H9 (cell line): ENCODE results near the gene SLC30A3. TPM values are rescaled to one million over a fixed set of nuclear protein-coding genes. Genes with fewer than 3 reads are reported as not detected.

Experiments used
- DNase-seq: peaks from one replicate; pipeline ENCODE4 v3.0.0-alpha.2; 2017
- H2AFZ ChIP-seq: one replicate; pipeline ENCODE4 v1.6.1; 2013; ENCODE audit warnings: mild to moderate bottlenecking, low read length, control low read depth, moderate library complexity
- H2AK5ac ChIP-seq: 2 replicates; pipeline ENCODE4 v1.6.1; 2013; ENCODE audit warnings: low read length, control low read depth, mixed read lengths; ENCODE audit not compliant: insufficient read length
- H2BK120ac ChIP-seq: one replicate; pipeline ENCODE4 v1.6.1; 2013; ENCODE audit warnings: low read depth, mild to moderate bottlenecking, low read length, control low read depth, inconsistent platforms; ENCODE audit not compliant: poor library complexity, severe bottlenecking
- H2BK12ac ChIP-seq: 2 replicates; pipeline ENCODE4 v1.6.1; 2013; ENCODE audit warnings: low read length, control low read depth, mixed read lengths, low read depth; ENCODE audit not compliant: insufficient read length
- H2BK15ac ChIP-seq: 2 replicates; pipeline ENCODE4 v1.6.1; 2013; ENCODE audit warnings: low read depth, low read length, control low read depth
- H2BK20ac ChIP-seq: one replicate; pipeline ENCODE4 v1.6.1; 2013; ENCODE audit warnings: low read depth, mild to moderate bottlenecking, low read length, control low read depth, inconsistent platforms; ENCODE audit not compliant: poor library complexity, severe bottlenecking
- H2BK5ac ChIP-seq: 2 replicates; pipeline ENCODE4 v1.6.1; 2013; ENCODE audit warnings: low read length, control low read depth, mixed read lengths; ENCODE audit not compliant: insufficient read length
- H3K14ac ChIP-seq: 2 replicates; pipeline ENCODE4 v1.6.1; 2013; ENCODE audit warnings: low read length, control low read depth; ENCODE audit not compliant: insufficient read depth
- H3K18ac ChIP-seq: 2 replicates; pipeline ENCODE4 v1.6.1; 2013; ENCODE audit warnings: low read depth, mild to moderate bottlenecking, mixed read lengths, low read length, control low read depth; ENCODE audit not compliant: insufficient read length
- H3K23ac ChIP-seq: 2 replicates; pipeline ENCODE4 v1.6.1; 2013; ENCODE audit warnings: low read length, control low read depth, mixed read lengths, low read depth; ENCODE audit not compliant: insufficient read length
- H3K23me2 ChIP-seq: 2 replicates; pipeline ENCODE4 v1.6.1; 2013; ENCODE audit warnings: low read depth, mild to moderate bottlenecking, mixed read lengths, low read length, control low read depth; ENCODE audit not compliant: insufficient read length, poor library complexity, severe bottlenecking
- H3K27ac ChIP-seq: 2 replicates; pipeline ENCODE4 v1.5.1; 2013; ENCODE audit warnings: low read length, control low read depth, mixed read lengths, low read depth; ENCODE audit not compliant: insufficient read length
- H3K27me3 ChIP-seq: 2 replicates; pipeline ENCODE4 v1.6.1; 2013; ENCODE audit warnings: low read length, control low read depth, inconsistent platforms; ENCODE audit not compliant: insufficient read depth
- H3K4ac ChIP-seq: 2 replicates; pipeline ENCODE4 v1.6.1; 2013; ENCODE audit warnings: low read depth, mild to moderate bottlenecking, control low read depth, inconsistent platforms, low read length, moderate library complexity
- H3K4me1 ChIP-seq: 2 replicates; pipeline ENCODE4 v1.6.1; 2013; ENCODE audit warnings: low read length, control low read depth, inconsistent platforms; ENCODE audit not compliant: insufficient read depth
- H3K4me2 ChIP-seq: 2 replicates; pipeline ENCODE4 v1.6.1; 2013; ENCODE audit warnings: low read length, control low read depth, mixed read lengths; ENCODE audit not compliant: insufficient read length, insufficient read depth
- H3K56ac ChIP-seq: 2 replicates; pipeline ENCODE4 v1.6.1; 2013; ENCODE audit warnings: low read depth, mild to moderate bottlenecking, mixed read lengths, low read length, control low read depth; ENCODE audit not compliant: insufficient read length
- H3K79me1 ChIP-seq: 2 replicates; pipeline ENCODE4 v1.6.1; 2013; ENCODE audit warnings: low read depth, mild to moderate bottlenecking, moderate library complexity, low read length, control low read depth, inconsistent platforms; ENCODE audit not compliant: insufficient read depth, poor library complexity, severe bottlenecking
- H3K79me2 ChIP-seq: 2 replicates; pipeline ENCODE4 v1.6.1; 2013; ENCODE audit warnings: low read length, control low read depth, inconsistent platforms; ENCODE audit not compliant: insufficient read depth
- H3K9ac ChIP-seq: 2 replicates; pipeline ENCODE4 v1.6.1; 2013; ENCODE audit warnings: low read length, control low read depth, mixed read lengths; ENCODE audit not compliant: insufficient read length; ENCODE audit errors: extremely low read depth
- H3K9me3 ChIP-seq: one replicate; pipeline ENCODE4 v1.6.1; 2013; ENCODE audit warnings: low read depth, low read length, inconsistent platforms; ENCODE audit not compliant: control insufficient read depth
- H3T11ph ChIP-seq: one replicate; pipeline ENCODE4 v1.6.1; 2013; ENCODE audit warnings: mild to moderate bottlenecking, low read length, control low read depth, inconsistent platforms
- H4K20me1 ChIP-seq: one replicate; pipeline ENCODE4 v1.6.1; 2013; ENCODE audit not compliant: control insufficient read depth, insufficient read length, insufficient read depth
- H4K5ac ChIP-seq: 2 replicates; pipeline ENCODE4 v1.6.1; 2013; ENCODE audit warnings: low read depth, mild to moderate bottlenecking, mixed read lengths, low read length, control low read depth; ENCODE audit not compliant: insufficient read length
- H4K8ac ChIP-seq: replicated peaks from 2 replicates; pipeline ENCODE4 v1.6.1; 2013; ENCODE audit warnings: low read length, control low read depth, mixed read lengths, low read depth; ENCODE audit not compliant: insufficient read length
- H4K91ac ChIP-seq: 2 replicates; pipeline ENCODE4 v1.6.1; 2013; ENCODE audit warnings: low read depth, mild to moderate bottlenecking, moderate library complexity, mixed read lengths, low read length, control low read depth; ENCODE audit not compliant: insufficient read length
- H3K27ac Mint-ChIP-seq, 3 experiments: 2 replicates in 2 of 3; 3 replicates in 1 of 3; pipeline ENCODE4 v1.8.0; 2020 to 2021; ENCODE audit warnings: mixed read lengths in 3 of 3, mild to moderate bottlenecking in 1 of 3, moderate library complexity in 1 of 3
- H3K27me3 Mint-ChIP-seq: 2 replicates; pipeline ENCODE4 v1.8.0; 2021; ENCODE audit warnings: low read depth, mild to moderate bottlenecking, moderate library complexity, mixed read lengths
- H3K36me3 Mint-ChIP-seq, 3 experiments: 2 replicates in 2 of 3; 3 replicates in 1 of 3; pipeline ENCODE4 v1.8.0; 2020 to 2021; ENCODE audit warnings: low read depth in 3 of 3, mixed read lengths in 3 of 3; ENCODE audit not compliant: insufficient read depth in 1 of 3
- H3K4me1 Mint-ChIP-seq, 2 experiments: 2 replicates each; pipeline ENCODE4 v1.8.0; 2020; ENCODE audit warnings: mixed read lengths in 2 of 2
- H3K4me3 Mint-ChIP-seq, 2 experiments: 2 replicates in 1 of 2; 3 replicates in 1 of 2; pipeline ENCODE4 v1.8.0; 2020 to 2021; ENCODE audit warnings: mild to moderate bottlenecking in 2 of 2, mixed read lengths in 2 of 2, moderate library complexity in 1 of 2
- H3K9me3 Mint-ChIP-seq, 2 experiments: 2 replicates in 1 of 2; 3 replicates in 1 of 2; pipeline ENCODE4 v1.8.0; 2020; ENCODE audit warnings: mild to moderate bottlenecking in 2 of 2, mixed read lengths in 2 of 2, moderate library complexity in 1 of 2
- CTCF ChIP-seq: fragments of 200-600 bp; sonication (generic); conservative IDR thresholded peaks from 3 replicates; pipeline ENCODE4 v1.8.0; 2021; ENCODE audit warnings: antibody characterized with exemption, mild to moderate bottlenecking
- WGBS: extraction: QIAGEN DNeasy Blood & Tissue Kit; methylation state at CpG from one replicate; pipeline ENCODE4 v1.1.7; 2013; ENCODE audit warnings: missing lambda C conversion rate, low lambda C conversion rate, mixed read lengths; ENCODE audit not compliant: insufficient read length; ENCODE audit errors: extremely low coverage; 5-methylcytosine and 5-hydroxymethylcytosine counted together
- total RNA-seq: library from RNA; stranded (reverse); gene quantifications from 2 replicates; pipeline ENCODE4 v1.2.1, GENCODE V29; 2021

SLC30A3 gene
- total RNA-seq, 1 experiment from 2014 or later = 2.5 TPM

- Histone ChIP-seq H3K14ac (no peak overlapping the region), H4K91ac (no peak overlapping the region), H2BK5ac (no peak overlapping the region), H4K5ac (no peak overlapping the region), H3T11ph (no peak overlapping the region), H3K18ac (no peak overlapping the region), H3K27me3 (no peaks in the 10 kb centered on the region), H3K4ac (no peak overlapping the region), H3K4me2 (no peak overlapping the region), H2BK12ac (no peak overlapping the region), H2BK20ac (no peak overlapping the region), H2BK15ac (no peak overlapping the region), H3K79me1 (no peaks in the 10 kb centered on the region), H2AFZ (no peak overlapping the region), H2AK5ac (no peak overlapping the region), H3K9ac (no peak overlapping the region), H3K23ac (no peak overlapping the region), H3K23me2 (no peaks in the 10 kb centered on the region), H4K20me1 (no peaks in the 10 kb centered on the region), H3K4me1 (no peaks in the 10 kb centered on the region; the same call in 1 of the 2 replicates), H3K79me2 (no peaks in the 10 kb centered on the region), H2BK120ac (no peak overlapping the region), H4K8ac (no peak overlapping the region), H3K56ac (no peak overlapping the region), H3K27ac (no peak overlapping the region), H3K9me3 (no peaks in the 10 kb centered on the region)
- peaks cover 8 to 13% of the 10 kb centered on the region in 2 experiments for H3K4me1 Mint-ChIP-seq
- no peak for TF ChIP-seq CTCF
- no CpG with 5 or more reads among the region's 8 CpGs for WGBS
- H3K9me3 Mint-ChIP-seq = no peaks in the 10 kb centered on the region
- no peak overlapping the region for H3K4me3 Mint-ChIP-seq
- H3K36me3 Mint-ChIP-seq = no peaks in the 10 kb centered on the region
- no peak for DNase-seq
- H3K27me3 Mint-ChIP-seq = peaks cover 4% of the 10 kb centered on the region; the same call in 1 of the 2 replicates
- H3K27ac Mint-ChIP-seq = no peak overlapping the region
Measured at GRCh38 chr2:27294928-27295327, 32.1 kb upstream of the SLC30A3 start.
